GM23248 (cell line): ENCODE data around the gene DUSP10.

Experiments used
- EZH2 ChIP-seq: fragments of 200-600 bp; sonication (generic); IDR thresholded peaks from 2 replicates; pipeline ENCODE4 v1.6.1; 2018; ENCODE audit warnings: antibody characterized with exemption, mild to moderate bottlenecking; ENCODE audit not compliant: insufficient read depth, poor library complexity, severe bottlenecking
- EZH2phosphoT487 ChIP-seq: fragments of 200-600 bp; sonication (generic); IDR thresholded peaks from 2 replicates; pipeline ENCODE4 v1.6.1; 2018; ENCODE audit warnings: antibody characterized with exemption, moderate library complexity, mild to moderate bottlenecking, low read depth; ENCODE audit not compliant: insufficient read depth

DNA sequence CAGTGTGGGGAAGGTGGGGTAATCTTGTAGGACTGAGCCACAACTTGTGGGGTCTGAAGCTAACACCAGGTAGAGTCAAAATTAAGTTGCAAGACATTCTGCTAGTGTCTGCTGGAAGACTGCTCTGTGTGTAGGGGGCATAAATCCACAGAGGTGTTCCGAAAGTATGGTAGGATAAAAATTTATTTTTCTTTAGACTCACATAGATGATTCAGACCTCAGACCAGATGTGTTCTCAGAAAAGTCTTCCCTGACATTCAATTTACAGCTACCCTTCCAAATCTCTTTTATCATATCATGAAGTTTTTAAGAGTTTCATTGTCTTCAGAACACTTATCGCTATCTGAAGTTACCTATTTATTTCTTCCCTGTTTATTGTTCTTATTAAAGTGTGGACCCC, 21.3 kb downstream of the DUSP10 start:
- no peak for TF ChIP-seq EZH2phosphoT487
- no peak for TF ChIP-seq EZH2
